Bronchial epithelial cell (primary cell): ENCODE measurements around the gene SLC26A6. TPM values are rescaled to one million over a fixed set of nuclear protein-coding genes. Genes with fewer than 3 reads are reported as not detected.

Experiments
- DNase-seq: peaks from one replicate; pipeline ENCODE4 v3.0.0-alpha.2; 2010; ENCODE audit warnings: low read depth
- FAIRE-seq: peaks from 2 replicates; lab custom pipeline; 2011; peaks lifted over from hg19 to GRCh38; lab: Jason Lieb, UNC
- H3K27me3 ChIP-seq: 2 replicates; pipeline ENCODE4 v1.5.1; 2011; ENCODE audit warnings: low read length; ENCODE audit not compliant: control insufficient read depth, insufficient read depth
- H3K36me3 ChIP-seq: 2 replicates; pipeline ENCODE4 v1.5.1; 2011; ENCODE audit warnings: low read length; ENCODE audit not compliant: control insufficient read depth, insufficient read depth
- H3K4me3 ChIP-seq: 2 replicates; pipeline ENCODE4 v1.5.1; 2011; ENCODE audit warnings: mild to moderate bottlenecking, low read depth, low read length, control low read depth
- CTCF ChIP-seq: IDR thresholded peaks from 2 replicates; pipeline ENCODE4 v1.5.1; 2011; ENCODE audit warnings: mild to moderate bottlenecking, moderate library complexity, low read length, control low read depth, inconsistent platforms; ENCODE audit not compliant: insufficient read depth, severe bottlenecking
- total RNA-seq: library from RNA; depleted of rRNA; stranded (reverse); fragments of >200 nt; gene quantifications from 2 replicates; pipeline ENCODE4 v1.2.1, GENCODE V29; 2014

The SLC26A6 gene
- total RNA-seq, 1 donor from 2014 or later: 45.8 TPM

GRCh38 chr3:48614044-48614443 lies 21.2 kb downstream of the SLC26A6 start:
- peak; percentile 28 for FAIRE-seq
- no peak overlapping the region for H3K4me3 ChIP-seq
- H3K36me3 ChIP-seq: no peaks in the 10 kb centered on the region
- DNase-seq: peak; percentile 92
- no peak for TF ChIP-seq CTCF
- H3K27me3 ChIP-seq: no peaks in the 10 kb centered on the region

GRCh38 chr3:48612309-48612708 lies 23.0 kb downstream of the SLC26A6 start:
- FAIRE-seq (no peak), DNase-seq (no peak)
- no peak overlapping the region for H3K4me3 ChIP-seq
- no peak for TF ChIP-seq CTCF
- peaks cover 3% of the 10 kb centered on the region for H3K36me3 ChIP-seq
- no peaks in the 10 kb centered on the region for H3K27me3 ChIP-seq

DNA sequence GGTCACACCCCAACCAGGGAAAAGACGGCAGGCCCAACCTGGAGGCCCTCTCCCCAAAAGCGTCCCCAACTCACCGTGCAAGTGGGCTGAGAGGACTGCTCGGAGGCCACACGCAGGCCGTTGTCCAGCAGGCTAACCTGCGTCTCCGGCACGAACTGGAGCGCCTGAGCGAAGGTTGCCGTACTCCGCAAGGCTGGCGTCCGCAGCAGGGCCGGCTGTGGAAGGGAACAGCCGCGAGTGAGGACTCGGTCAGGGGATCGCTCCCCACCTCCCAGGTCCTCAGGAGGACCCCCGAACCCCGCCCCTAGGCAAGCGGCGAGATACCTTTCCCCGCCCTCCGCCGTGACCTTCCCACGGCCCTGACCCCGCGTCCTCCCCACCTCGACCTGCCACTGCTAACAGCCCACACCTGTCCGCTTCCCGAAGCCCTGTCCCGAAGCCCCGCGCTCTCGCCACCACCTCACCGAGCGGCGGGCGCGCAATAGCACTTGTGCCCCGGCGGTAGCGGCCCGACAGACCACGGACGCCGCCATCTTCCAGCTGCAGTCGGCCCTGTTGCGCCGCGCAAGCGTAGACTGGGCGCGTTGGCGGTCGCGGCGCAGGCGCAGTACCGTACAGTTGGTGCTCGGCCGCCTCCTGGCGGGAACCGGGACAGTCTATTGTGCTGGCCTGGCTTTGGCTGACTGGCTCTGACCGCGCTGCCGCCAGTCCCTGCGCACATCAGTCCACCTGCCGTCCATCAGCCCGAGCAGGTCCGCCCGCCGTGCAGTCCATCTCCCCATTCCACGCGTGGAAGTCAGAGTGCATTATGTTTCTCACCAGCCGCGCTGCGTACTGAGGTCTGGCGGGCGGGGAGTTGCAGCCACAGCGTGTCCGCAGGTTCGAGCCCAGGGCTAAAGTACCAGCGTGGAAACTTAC lies 25.9 kb downstream of the SLC26A6 start, which contains the start of gene UQCRC1:
UQCRC1 (minus strand) TSS at position 559 of the 918 bp plus-strand sequence; CDS start at position 533, 26 bp downstream.
- peak; percentile 84 for DNase-seq
- FAIRE-seq: no peak
- H3K36me3 ChIP-seq: peaks cover 18% of the 10 kb centered on the region
- peak within 1 kb of the TSS; percentile 99 for H3K4me3 ChIP-seq
- no peaks in the 10 kb centered on the region for H3K27me3 ChIP-seq
- TF ChIP-seq CTCF: peak; percentile 85

DNA sequence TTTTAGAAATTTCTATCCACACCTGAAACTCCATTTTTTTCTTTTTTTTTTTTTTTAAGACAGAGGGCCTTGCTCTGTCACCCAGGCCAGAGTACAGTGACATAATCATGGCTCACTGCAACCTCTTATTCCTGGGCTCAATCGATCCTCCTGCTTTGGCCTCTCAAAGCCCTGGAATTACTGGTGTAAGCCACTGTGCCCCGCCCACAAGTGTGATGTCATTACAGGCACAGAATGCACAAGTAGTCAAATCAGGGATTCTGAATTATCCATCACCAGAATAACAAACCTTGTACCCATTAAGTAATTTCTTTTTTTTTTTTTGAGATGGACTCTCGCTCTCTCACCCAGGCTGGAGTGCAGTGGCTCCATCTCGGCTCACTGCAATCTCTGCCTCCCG lies 27.7 kb downstream of the SLC26A6 start:
- DNase-seq: no peak
- H3K4me3 ChIP-seq: no peak overlapping the region
- no peak for FAIRE-seq
- H3K27me3 ChIP-seq: no peaks in the 10 kb centered on the region
- TF ChIP-seq CTCF: no peak
- peaks cover 33% of the 10 kb centered on the region for H3K36me3 ChIP-seq

- H3K36me3 ChIP-seq: peaks cover 51% of the 10 kb centered on the region
- H3K4me3 ChIP-seq: no peak overlapping the region
- no peak for TF ChIP-seq CTCF
Measured at GRCh38 chr3:48601622-48601994, 33.7 kb downstream of the SLC26A6 start.

More at GRCh38 chr3:48601622-48601994, 33.7 kb downstream of the SLC26A6 start:
- FAIRE-seq: no peak
- no peak for DNase-seq
- no peaks in the 10 kb centered on the region for H3K27me3 ChIP-seq
